CD4-positive, CD25-positive, alpha-beta regulatory T cell (primary cell): Measurements from ENCODE around the gene KIF20A. TPM values are rescaled to one million over a fixed set of nuclear protein-coding genes. Genes with fewer than 3 reads are reported as not detected.

Experiments
- ATAC-seq, 2 donors: fragments of 150-1000 bp; cut with Tn5 transposase; one replicate each; pipeline ENCODE4 v1.10.0; 2021; ENCODE audit warnings: low read depth in 2 of 2, moderate number of reproducible peaks in 2 of 2, moderate library complexity in 1 of 2
- DNase-seq, 3 donors: peaks; one replicate each; pipeline versions ENCODE4 v3.0.0 to v3.0.0-alpha.2; 2012 to 2022; ENCODE audit warnings: mixed read lengths in 1 of 3
- H3K27ac ChIP-seq: one replicate; pipeline ENCODE4 v1.7.0; 2013; ENCODE audit warnings: mild to moderate bottlenecking, low read length; ENCODE audit not compliant: insufficient read depth, poor library complexity, severe bottlenecking
- H3K27me3 ChIP-seq: one replicate; pipeline ENCODE4 v1.7.0; 2013; ENCODE audit warnings: low read length; ENCODE audit not compliant: control insufficient read depth, insufficient read depth
- H3K36me3 ChIP-seq: one replicate; pipeline ENCODE4 v1.7.0; 2013; ENCODE audit warnings: mild to moderate bottlenecking, low read length, moderate library complexity; ENCODE audit not compliant: control insufficient read depth, insufficient read depth
- H3K4me1 ChIP-seq: 2 replicates; pipeline ENCODE4 v1.7.0; 2013; ENCODE audit warnings: mild to moderate bottlenecking, low read length; ENCODE audit not compliant: insufficient read depth, control insufficient read depth, poor library complexity, severe bottlenecking
- H3K4me3 ChIP-seq: one replicate; pipeline ENCODE4 v1.7.0; 2013; ENCODE audit warnings: low read depth, mild to moderate bottlenecking, low read length, moderate library complexity
- H3K9me3 ChIP-seq, 2 experiments: 1 replicate in 1 of 2; 2 replicates in 1 of 2; pipeline ENCODE4 v1.7.0; 2013; ENCODE audit warnings: low read length in 2 of 2, mild to moderate bottlenecking in 1 of 2, moderate library complexity in 1 of 2; ENCODE audit not compliant: control insufficient read depth in 2 of 2
- H3K27ac Mint-ChIP-seq, 3 donors: one replicate each; pipeline ENCODE4 v1.8.0; 2020 to 2022; ENCODE audit warnings: mild to moderate bottlenecking in 3 of 3, mixed read lengths in 3 of 3, moderate library complexity in 2 of 3
- H3K27me3 Mint-ChIP-seq: one replicate; pipeline ENCODE4 v1.8.0; 2022; ENCODE audit warnings: mild to moderate bottlenecking, mixed read lengths
- H3K36me3 Mint-ChIP-seq: one replicate; pipeline ENCODE4 v1.8.0; 2020; ENCODE audit warnings: mixed read lengths
- H3K4me1 Mint-ChIP-seq, 4 donors: one replicate each; pipeline ENCODE4 v1.8.0; 2020 to 2022; ENCODE audit warnings: mixed read lengths in 4 of 4, mild to moderate bottlenecking in 1 of 4
- H3K4me3 Mint-ChIP-seq, 4 donors: one replicate each; pipeline ENCODE4 v1.8.0; 2020 to 2022; ENCODE audit warnings: mild to moderate bottlenecking in 4 of 4, mixed read lengths in 4 of 4, moderate library complexity in 3 of 4
- H3K9me3 Mint-ChIP-seq, 7 donors: one replicate each; pipeline ENCODE4 v1.8.0; 2020 to 2022; ENCODE audit warnings: mixed read lengths in 7 of 7, mild to moderate bottlenecking in 3 of 7, moderate library complexity in 2 of 7
- polyA plus RNA-seq, 4 donors: library from polyadenylated mRNA; unstranded; fragments of 300-500 nt; fragmentation: Illumina TruSeq; gene quantifications; one replicate each; pipeline ENCODE4 v1.2.3, GENCODE V29; 2021
- total RNA-seq: library from RNA; stranded (reverse); gene quantifications from one replicate; pipeline ENCODE4 v1.2.3, GENCODE V29; 2022

The KIF20A gene
- total and polyA plus RNA-seq, 5 donors from 2014 or later: 0.29 to 1.1 (median 0.60) TPM

DNA sequence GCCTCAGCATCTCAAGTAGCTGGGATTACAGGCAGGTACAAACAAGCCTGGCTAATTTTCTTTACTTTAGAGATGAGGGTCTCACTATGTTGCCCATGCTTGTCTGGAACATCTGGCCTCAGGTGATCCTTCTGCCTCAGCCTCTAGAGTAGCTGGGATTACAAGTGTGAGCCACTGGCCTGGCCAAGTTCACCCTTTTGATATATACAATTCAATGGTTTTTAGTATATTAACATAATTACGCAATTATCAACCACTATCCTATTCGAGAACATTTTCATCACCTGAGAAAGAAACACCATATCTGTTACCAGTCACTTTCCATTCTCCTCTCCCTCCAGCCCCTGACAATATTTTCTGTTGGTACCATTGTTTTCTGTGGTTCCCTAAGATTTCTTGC lies 37.9 kb downstream of the KIF20A start:
- DNase-seq: no peak
- peaks cover 2 to 18% (median 10%) of the 10 kb centered on the region in 4 donors for H3K4me1 Mint-ChIP-seq
- no peaks in the 10 kb centered on the region for H3K9me3 ChIP-seq
- H3K27me3 Mint-ChIP-seq: peaks cover 22% of the 10 kb centered on the region
- H3K27ac ChIP-seq: no peak overlapping the region
- no peaks in the 10 kb centered on the region for H3K9me3 Mint-ChIP-seq
- peaks cover 2% of the 10 kb centered on the region for H3K27me3 ChIP-seq
- no peak for ATAC-seq
- H3K4me3 ChIP-seq: no peak overlapping the region
- no peaks in the 10 kb centered on the region for H3K36me3 ChIP-seq
- peaks cover 15% of the 10 kb centered on the region for H3K4me1 ChIP-seq
- no peaks in the 10 kb centered on the region for H3K36me3 Mint-ChIP-seq
- H3K4me3 Mint-ChIP-seq: no peak overlapping the region
- H3K27ac Mint-ChIP-seq: no peak overlapping the region

DNA sequence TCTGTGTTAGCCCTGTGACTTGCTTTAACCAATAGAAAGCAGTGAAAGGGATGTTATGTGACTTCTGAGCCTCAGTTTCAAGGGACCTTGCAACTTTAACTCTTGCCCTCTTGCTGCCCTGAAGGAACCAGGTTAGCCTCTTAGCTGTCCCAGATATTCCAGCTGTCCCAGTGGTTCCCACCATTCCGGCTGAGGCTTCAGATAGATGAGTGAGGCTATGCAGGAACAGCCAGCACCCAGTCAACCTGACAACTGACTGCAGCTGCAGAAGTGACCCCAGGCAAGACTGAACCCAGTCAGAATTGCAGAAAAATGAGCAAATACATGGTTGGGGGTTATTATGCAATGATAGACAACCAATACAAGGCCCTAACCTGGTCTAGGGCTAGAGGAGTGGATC lies 44.6 kb downstream of the KIF20A start:
- peaks cover 18% of the 10 kb centered on the region for H3K27me3 Mint-ChIP-seq
- Histone ChIP-seq H3K36me3 (no peaks in the 10 kb centered on the region), H3K27me3 (peaks cover 2% of the 10 kb centered on the region), H3K9me3 (peaks cover 7 to 8% of the 10 kb centered on the region in 2 experiments), H3K4me1 (peaks cover 4% of the 10 kb centered on the region), H3K4me3 (no peak overlapping the region), H3K27ac (no peak overlapping the region)
- H3K36me3 Mint-ChIP-seq: peaks cover 3% of the 10 kb centered on the region
- H3K4me1 Mint-ChIP-seq: peaks cover 0 to 8% (median 0%) of the 10 kb centered on the region in 4 donors
- no peak overlapping the region for H3K27ac Mint-ChIP-seq
- peaks cover 0 to 7% (median 2%) of the 10 kb centered on the region in 7 donors for H3K9me3 Mint-ChIP-seq
- ATAC-seq (no peak), DNase-seq (no peak)
- H3K4me3 Mint-ChIP-seq: no peak overlapping the region

DNA sequence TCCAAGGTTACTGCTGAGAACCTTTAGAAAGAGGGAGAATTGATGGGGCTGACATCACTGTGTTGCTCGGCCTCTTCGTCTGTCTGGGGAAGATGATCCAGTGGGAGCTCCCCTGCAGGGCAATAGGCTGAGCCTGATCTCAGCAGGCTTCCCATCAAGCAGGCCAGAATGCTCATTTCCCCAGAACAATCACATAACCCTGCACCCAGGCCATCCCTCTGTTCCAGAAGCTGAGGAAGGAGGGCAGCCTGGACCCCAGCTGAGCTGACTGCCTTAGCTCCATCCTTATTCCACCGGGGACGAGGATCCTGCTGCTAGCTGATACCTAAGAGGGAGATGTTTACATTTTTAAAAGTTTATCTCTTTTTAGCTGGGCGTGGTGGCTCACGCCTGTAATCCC lies 45.8 kb downstream of the KIF20A start:
- Mint-ChIP-seq H3K9me3 (peaks cover 0 to 7% (median 2%) of the 10 kb centered on the region in 7 donors), H3K36me3 (peaks cover 3% of the 10 kb centered on the region), H3K4me1 (peaks cover 0 to 8% (median 0%) of the 10 kb centered on the region in 4 donors), H3K4me3 (no peak overlapping the region), H3K27ac (no peak overlapping the region), H3K27me3 (peaks cover 15% of the 10 kb centered on the region)
- H3K4me3 ChIP-seq: no peak overlapping the region
- H3K27me3 ChIP-seq: peaks cover 2% of the 10 kb centered on the region
- DNase-seq: no peak
- H3K27ac ChIP-seq: no peak overlapping the region
- no peak for ATAC-seq
- peaks cover 4% of the 10 kb centered on the region for H3K4me1 ChIP-seq
- peaks cover 7 to 8% of the 10 kb centered on the region in 2 experiments for H3K9me3 ChIP-seq
- no peaks in the 10 kb centered on the region for H3K36me3 ChIP-seq

DNA sequence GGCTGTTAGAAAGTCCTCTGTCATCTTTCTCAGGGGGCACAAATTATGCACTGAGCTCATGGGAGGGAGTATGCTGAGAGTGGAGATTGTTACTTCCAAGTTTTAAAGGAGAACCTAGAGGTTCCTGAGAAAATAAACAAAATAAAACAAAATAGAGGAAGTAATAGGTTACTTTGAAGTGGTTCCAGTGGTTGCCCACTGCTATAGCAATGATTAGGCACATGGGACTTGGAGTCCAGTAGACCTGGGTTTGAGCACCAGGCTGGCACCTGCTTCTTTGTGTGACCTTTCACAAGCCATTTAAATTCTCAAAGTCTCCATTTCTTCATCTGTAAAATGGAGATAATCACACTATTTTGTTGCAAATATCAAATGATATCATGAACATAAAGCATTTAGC lies 48.0 kb downstream of the KIF20A start:
- Mint-ChIP-seq H3K27me3 (peaks cover 27% of the 10 kb centered on the region), H3K36me3 (peaks cover 3% of the 10 kb centered on the region), H3K27ac (no peak overlapping the region), H3K4me3 (no peak overlapping the region), H3K4me1 (peaks cover 0 to 8% (median 0%) of the 10 kb centered on the region in 4 donors), H3K9me3 (peaks cover 0 to 7% (median 2%) of the 10 kb centered on the region in 7 donors)
- ATAC-seq (no peak), DNase-seq (no peak)
- peaks cover 7 to 8% of the 10 kb centered on the region in 2 experiments for H3K9me3 ChIP-seq
- no peak overlapping the region for H3K4me3 ChIP-seq
- H3K27me3 ChIP-seq: peaks cover 6% of the 10 kb centered on the region
- H3K4me1 ChIP-seq: peaks cover 4% of the 10 kb centered on the region
- H3K36me3 ChIP-seq: no peaks in the 10 kb centered on the region
- H3K27ac ChIP-seq: no peak overlapping the region

DNA sequence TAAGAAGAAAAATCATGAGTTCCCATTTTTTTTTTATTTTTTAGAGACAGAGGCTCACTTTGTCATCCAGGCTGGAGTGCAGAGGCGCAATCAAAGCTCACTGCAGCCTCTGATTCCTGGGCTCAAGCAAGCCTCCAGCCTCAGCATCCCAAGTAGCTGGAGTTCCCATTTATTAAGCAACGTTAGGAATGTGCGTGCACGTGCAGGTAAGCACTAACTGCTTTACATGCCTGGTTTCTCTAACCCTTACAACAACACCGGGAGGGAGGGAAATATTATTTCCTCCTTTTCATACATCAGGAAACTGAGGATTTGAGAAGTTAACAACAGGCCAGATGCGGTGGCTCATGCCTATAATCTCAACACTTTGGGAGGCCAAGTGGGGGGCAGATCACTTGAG lies 50.5 kb downstream of the KIF20A start:
- Histone ChIP-seq H3K4me1 (no peaks in the 10 kb centered on the region), H3K9me3 (peaks cover 7 to 8% of the 10 kb centered on the region in 2 experiments), H3K27ac (no peak overlapping the region), H3K4me3 (no peak overlapping the region), H3K27me3 (peaks cover 6% of the 10 kb centered on the region), H3K36me3 (no peaks in the 10 kb centered on the region)
- H3K9me3 Mint-ChIP-seq: peaks cover 0 to 7% (median 2%) of the 10 kb centered on the region in 7 donors
- H3K27ac Mint-ChIP-seq: no peak overlapping the region
- DNase-seq (no peak), ATAC-seq (no peak)
- H3K27me3 Mint-ChIP-seq: peaks cover 21% of the 10 kb centered on the region
- peaks cover 3% of the 10 kb centered on the region for H3K36me3 Mint-ChIP-seq
- no peaks in the 10 kb centered on the region for H3K4me1 Mint-ChIP-seq
- no peak overlapping the region for H3K4me3 Mint-ChIP-seq

DNA sequence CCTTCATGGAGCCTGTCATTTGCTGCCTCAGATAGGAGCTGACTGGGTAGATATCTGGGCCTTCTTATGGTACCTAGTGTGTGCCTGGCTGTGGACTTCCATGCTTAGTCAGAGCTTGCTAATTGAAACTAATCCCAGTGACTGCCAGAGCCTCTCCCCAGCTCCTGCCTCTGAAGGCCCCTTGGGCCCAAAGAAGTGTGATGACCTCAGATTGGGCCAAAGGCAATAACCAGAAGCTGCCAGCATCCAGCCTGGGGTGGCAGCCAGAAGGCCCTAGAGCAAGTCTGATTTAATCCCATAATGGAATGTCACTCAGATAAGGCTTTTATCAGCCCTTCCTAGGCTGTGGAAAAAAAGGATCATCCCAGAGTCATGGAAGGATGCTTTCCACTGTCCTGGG lies 51.3 kb downstream of the KIF20A start:
- peaks cover 7 to 8% of the 10 kb centered on the region in 2 experiments for H3K9me3 ChIP-seq
- peaks cover 6% of the 10 kb centered on the region for H3K27me3 ChIP-seq
- Mint-ChIP-seq H3K9me3 (peaks cover 0 to 7% (median 2%) of the 10 kb centered on the region in 7 donors), H3K27ac (no peak overlapping the region), H3K36me3 (peaks cover 3% of the 10 kb centered on the region), H3K4me3 (no peak overlapping the region), H3K4me1 (no peaks in the 10 kb centered on the region), H3K27me3 (peaks cover 27% of the 10 kb centered on the region)
- DNase-seq (no peak), ATAC-seq (no peak)
- H3K36me3 ChIP-seq: no peaks in the 10 kb centered on the region
- H3K27ac ChIP-seq: no peak overlapping the region
- H3K4me1 ChIP-seq: no peaks in the 10 kb centered on the region
- no peak overlapping the region for H3K4me3 ChIP-seq

DNA sequence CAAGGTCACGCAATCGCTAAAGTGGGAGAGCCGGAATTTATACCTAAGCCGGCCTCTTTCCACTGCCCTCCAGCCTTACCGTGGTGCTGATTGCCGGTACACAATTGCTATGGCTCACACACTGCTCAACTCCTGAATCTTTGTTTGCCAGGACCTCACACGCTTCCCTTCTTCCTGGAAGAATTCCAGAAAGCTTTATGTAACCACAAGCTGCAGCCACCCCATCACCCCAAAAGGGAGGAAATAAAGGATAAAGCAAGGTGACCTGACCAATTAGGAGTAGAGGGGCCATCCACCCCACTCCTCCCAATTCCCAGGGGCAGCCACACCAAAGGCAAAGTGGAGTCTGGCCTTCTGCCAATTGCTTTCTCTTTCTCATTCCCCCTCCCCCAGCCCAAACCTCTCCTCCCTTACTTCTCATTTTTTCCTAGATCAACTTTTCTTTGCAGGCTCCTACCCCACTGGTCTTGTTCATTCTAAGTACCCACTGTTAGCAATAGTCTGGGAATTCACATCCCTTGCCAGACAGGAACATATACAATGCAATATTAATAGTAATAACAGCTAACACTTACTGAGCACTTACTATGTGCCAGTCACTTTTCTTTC lies 52.2 kb downstream of the KIF20A start:
- H3K4me3 Mint-ChIP-seq: no peak overlapping the region
- H3K27me3 ChIP-seq: peaks cover 6% of the 10 kb centered on the region
- peaks cover 1 to 6% of the 10 kb centered on the region in 2 experiments for H3K9me3 ChIP-seq
- H3K27ac Mint-ChIP-seq: no peak overlapping the region
- H3K4me3 ChIP-seq: no peak overlapping the region
- H3K27me3 Mint-ChIP-seq: peaks cover 30% of the 10 kb centered on the region
- H3K4me1 Mint-ChIP-seq: no peaks in the 10 kb centered on the region
- H3K9me3 Mint-ChIP-seq: peaks cover 0 to 3% (median under 1%) of the 10 kb centered on the region in 7 donors
- no peaks in the 10 kb centered on the region for H3K36me3 ChIP-seq
- peaks cover under 1% of the 10 kb centered on the region for H3K36me3 Mint-ChIP-seq
- DNase-seq: no peak
- no peak for ATAC-seq
- H3K27ac ChIP-seq: no peak overlapping the region
- no peaks in the 10 kb centered on the region for H3K4me1 ChIP-seq

DNA sequence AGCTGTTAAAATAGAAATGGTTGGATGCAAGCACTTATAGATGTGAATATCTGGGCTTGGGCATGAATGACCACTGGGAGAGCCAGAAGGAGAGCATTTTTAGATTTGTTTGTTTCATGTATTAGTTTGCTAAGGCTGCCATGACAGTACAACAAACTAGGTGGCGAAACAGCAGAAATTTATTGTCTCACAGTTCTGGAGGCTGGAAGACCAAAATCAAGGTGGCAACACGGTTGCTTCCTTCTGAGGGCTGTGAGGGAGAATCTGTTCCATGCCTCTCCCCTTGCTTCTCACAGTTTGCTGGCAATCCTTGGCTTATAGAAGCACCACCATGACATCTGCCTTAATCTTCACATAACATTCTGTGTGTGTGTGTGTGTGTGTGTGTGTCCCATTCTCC lies 54.4 kb downstream of the KIF20A start:
- peaks cover 40% of the 10 kb centered on the region for H3K27me3 Mint-ChIP-seq
- H3K9me3 Mint-ChIP-seq: no peaks in the 10 kb centered on the region
- DNase-seq (no peak), ATAC-seq (no peak)
- Histone ChIP-seq H3K4me3 (no peak overlapping the region), H3K36me3 (no peaks in the 10 kb centered on the region), H3K27me3 (peaks cover 8% of the 10 kb centered on the region), H3K4me1 (no peaks in the 10 kb centered on the region), H3K9me3 (no peaks in the 10 kb centered on the region), H3K27ac (no peak overlapping the region)
- no peak overlapping the region for H3K4me3 Mint-ChIP-seq
- H3K36me3 Mint-ChIP-seq: no peaks in the 10 kb centered on the region
- H3K4me1 Mint-ChIP-seq: no peaks in the 10 kb centered on the region
- H3K27ac Mint-ChIP-seq: no peak overlapping the region
